ENCODE measurements around the gene ABCC10.

GRCh38 chr6:43393602-43394001 lies 33.7 kb upstream of the ABCC10 start:
- TF ChIP-seq CTCF (IDR thresholded peaks at IDR 0.05) (no peak), POLR2A (IDR thresholded peaks at IDR 0.05) (no peak)
